Activated CD4-positive, alpha-beta T cell treated with anti-CD3 and anti-CD28 coated beads, Interleukin-2, amount 50 U/mL, for 4 hours (primary cell): ENCODE data around the gene STK11.

Source experiments
- DNase-seq, 2 experiments: peaks; one replicate each; pipeline ENCODE4 v3.0.0-alpha.2; 2020

The STK11 gene

GRCh38 chr19:1226522-1227303, 21.1 kb downstream of the STK11 start:
- no peak for DNase-seq

DNA sequence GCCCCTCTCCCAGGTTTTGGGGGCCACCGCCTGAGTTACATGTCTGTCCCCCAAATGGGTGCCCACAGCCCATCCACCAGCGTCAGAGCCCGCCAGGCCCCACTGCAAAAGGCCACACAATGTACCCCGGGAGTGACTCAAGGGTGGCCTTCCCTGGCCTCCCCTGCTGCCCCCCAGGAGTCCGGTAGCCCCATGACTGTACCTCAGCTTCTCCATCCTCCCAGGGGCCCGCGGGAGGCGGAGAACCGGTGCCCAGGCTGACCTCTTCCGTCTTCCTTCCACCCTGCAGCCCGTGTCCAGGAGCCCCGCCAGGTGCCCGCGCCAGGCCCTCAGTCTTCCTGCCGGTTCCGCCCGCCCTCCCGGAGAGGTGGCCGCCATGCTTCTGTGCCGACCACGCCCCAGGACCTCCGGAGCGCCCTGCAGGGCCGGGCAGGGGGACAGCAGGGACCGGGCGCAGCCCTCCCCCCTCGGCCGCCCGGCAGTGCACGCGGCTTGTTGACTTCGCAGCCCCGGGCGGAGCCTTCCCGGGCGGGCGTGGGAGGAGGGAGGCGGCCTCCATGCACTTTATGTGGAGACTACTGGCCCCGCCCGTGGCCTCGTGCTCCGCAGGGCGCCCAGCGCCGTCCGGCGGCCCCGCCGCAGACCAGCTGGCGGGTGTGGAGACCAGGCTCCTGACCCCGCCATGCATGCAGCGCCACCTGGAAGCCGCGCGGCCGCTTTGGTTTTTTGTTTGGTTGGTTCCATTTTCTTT, 21.9 kb downstream of the STK11 start:
- DNase-seq = no peak

GRCh38 chr19:1228161-1228957, 22.8 kb downstream of the STK11 start:
- no peak for DNase-seq

DNA sequence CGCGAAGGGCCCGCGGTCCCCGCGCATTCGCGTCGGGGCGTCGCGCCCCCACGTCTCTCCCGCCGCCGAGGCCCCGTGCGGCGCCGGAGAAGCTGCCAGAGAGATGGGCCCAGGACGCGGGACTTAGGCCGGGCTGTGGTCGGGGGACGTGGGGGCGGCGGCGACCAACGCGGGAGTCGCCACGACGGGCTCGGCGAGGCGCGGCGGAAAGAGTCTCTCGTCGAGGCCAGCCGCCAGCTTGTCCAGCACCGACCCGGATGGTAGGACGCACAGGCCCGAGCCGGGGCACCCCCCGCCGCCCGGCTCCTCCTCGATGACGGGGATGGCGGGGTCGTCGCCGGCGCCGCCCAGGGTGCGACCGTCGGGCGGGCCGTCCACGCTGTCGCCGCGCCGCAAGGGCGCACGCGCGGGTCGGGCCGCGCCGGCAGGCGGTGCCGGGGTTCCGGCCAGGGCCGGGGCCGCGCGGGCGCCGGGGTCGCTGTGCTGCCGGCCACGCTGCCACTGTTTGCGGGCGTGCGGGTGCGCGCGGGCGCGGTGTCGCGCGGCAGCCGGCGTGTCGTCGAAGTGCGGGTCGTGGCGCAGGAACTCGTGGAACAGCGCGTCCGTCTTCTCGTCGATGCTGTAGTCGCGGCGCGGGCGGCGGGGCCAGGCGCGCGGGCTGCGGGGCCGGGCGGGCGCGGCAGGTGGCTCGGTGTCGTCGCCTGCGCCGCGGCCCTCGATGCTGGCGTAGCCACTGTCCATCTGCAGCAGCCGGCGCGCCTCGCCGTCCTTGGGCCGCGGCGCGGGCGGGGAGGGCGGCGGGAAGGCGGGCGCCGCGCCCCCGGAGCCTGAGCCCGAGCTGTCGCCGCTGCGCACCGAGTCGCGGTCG, 23.7 kb downstream of the STK11 start:
- no peak for DNase-seq

- DNase-seq = no peak
Measured at GRCh38 chr19:1229924-1230782, 24.6 kb downstream of the STK11 start.

- DNase-seq = no peak
Measured at GRCh38 chr19:1230783-1231489, 25.4 kb downstream of the STK11 start.

DNA sequence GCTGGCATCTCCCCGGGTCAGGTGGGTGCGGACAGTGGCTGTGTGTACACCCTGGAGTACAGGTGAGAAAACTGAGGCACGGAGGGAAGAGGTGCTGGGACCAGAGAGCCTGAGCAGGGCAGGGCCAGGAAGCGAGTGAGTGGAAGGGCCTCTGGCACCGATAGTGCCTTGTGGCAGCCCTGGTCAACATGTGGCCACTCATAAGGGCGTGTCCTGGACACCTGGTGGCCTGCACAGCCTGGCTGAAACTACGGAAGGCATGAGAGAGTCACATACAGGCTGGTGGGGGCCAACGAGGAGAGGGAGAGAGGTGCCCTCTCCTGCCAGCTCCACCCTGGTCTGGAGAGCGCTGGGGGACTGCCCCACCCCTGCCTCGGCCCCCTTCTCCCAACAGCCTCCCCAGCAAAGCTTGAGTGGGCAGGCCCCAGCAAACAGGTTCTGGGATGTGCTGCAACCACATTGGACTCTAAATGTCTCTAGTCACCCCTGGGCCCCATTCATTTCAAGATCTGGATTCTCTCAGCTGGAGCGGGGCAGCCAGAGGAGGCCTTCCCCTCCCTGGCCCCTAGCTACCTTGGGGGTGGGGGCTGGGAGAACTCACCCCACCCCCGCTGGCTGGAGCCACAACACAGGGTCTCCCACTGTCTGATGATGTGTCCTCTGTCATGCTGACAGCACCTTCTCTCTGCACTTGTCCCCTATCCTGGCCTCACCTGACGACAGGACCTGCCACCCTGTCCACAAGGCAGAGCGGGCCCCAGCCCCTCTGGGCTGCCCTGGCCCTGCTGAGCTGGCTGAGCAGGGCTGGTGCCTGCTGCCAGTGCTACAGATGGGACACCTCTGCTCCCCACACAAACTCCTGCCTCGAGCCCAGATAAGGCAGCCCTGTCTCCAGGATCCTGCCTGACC, 26.4 kb downstream of the STK11 start:
- no peak for DNase-seq

DNA sequence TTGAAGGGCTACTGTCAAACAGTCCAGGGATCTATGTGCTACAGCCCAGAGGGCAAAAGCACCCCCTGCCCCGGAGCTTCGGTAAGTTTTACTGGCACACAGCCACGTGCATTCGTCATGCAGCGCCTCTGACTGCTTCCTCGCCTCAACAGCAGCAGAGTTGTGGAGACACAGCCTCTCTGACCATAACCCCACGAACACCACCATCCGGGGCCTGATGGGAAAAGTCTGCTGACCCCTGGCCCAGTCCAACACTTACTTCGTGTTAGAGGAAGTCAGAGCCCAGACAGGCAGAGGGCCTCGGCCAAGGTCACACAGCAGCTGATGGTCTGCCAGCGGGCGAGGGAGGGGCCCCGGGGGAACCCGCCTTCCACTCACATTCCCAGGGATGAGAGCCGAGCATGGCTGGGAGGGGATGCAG, 27.1 kb downstream of the STK11 start:
- DNase-seq = no peak

GRCh38 chr19:1233115-1233667, 27.6 kb downstream of the STK11 start:
- DNase-seq = no peak

DNA sequence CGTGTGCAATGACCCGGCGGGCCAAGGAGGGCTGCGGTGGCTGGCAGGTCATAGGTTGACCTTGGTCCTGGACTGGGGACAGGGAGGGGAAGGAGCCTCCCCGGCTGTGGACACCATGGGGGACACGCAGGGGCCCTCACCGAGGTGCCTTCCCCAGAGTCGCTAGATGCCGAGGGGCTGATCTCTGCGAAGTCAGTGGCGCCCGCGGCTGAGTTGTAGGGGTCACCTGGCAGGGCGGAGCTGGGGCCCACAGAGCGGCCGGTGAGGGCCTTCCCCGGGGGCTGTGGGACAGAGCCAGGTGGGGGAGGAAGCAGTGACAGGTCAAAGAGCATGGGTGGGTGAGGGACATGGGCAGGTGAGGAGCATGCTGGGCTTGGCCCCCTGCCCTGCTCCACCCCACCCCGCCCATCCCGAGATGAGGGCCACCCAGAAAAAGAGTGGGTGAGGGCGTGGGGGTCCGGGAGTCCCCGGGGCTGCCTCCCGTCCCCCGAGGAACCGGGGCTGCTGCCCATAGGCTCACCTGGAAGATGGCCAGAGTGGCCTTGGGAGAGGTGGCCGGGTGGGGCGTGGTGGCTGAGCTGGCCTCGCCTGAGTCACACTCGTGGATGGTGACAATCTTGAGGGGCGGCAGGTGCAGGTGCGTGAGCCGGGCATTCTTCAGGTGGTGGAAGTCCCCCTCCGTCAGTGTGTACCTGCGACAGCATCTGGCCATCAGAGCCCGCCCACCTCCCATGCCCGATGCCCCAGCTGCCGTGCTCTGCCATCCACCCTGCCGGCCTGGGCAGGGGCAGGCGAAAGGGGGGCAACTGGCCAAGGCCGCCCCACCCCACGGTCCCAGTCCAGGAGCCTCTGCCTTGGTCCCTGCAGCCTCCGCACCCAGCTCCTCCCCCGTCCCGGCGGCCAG, 28.7 kb downstream of the STK11 start:
- no peak for DNase-seq

DNA sequence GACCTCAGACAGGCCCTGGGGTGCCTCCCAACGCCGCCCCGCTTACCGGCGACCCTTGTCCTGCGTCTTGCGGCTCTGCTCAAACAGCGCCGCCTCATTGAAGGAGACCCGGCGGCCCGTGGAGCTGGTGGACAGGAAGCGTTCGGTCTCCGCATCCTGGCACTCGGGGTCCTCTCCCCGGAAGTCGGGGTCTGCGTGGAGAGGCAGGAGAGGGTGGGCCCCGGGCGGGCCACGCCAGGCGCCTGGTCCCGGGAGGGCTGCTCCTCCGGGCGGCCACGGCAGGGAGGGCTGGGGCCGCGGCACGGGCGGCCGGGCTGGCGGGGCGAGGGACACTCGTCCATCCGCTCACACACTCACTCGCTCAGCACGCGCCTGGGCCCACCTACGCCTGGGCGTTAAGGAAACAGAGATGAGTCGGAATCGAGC, 29.4 kb downstream of the STK11 start:
- no peak for DNase-seq

DNA sequence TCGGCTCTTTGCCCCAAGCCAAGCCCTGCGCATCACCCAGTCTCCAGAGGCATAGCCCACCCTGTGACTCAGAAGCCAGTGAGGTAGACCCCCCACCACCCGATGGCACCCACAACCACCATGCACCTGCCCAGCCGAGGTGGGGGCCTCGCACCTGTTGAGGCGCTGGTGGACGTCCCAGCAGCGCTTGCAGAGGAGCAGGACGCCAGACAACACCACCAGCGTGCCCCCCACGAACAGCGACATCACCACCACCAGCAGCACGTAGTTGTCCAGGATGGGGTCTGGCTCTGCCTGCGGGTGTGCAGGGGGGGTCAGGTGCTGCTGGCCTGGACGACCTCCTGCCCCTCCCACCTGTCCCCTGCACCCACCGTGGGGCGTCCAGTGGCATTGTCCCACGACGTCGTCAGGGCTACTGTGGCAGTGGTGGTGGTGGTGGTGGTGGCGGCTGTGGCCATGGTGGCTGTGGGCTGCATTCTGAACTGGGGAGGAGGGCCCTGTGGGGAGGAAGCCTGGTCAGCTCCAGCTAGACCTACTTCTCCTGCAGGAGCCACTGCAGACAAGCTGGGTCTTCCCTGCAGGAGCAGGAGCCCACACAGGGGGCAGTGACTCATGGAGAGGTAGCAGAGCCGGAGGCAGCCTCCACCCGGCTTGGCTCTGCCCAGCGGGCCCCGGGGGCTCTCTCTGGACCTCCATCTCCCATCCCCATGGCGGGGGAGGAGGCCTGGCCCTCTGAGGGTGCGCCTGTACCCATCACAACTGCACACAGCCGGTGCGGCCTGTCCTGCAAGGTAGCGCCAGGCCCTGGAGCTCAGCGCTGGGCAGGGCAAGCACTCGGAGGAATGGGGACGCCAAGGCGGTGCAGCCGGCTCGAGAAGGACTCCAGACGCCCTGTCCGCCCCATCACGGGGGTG, 30.3 kb downstream of the STK11 start:
- no peak for DNase-seq

GRCh38 chr19:1236576-1236975, 31.0 kb downstream of the STK11 start:
- DNase-seq = no peak

- DNase-seq = no peak
Measured at GRCh38 chr19:1237027-1237659, 31.6 kb downstream of the STK11 start.

DNA sequence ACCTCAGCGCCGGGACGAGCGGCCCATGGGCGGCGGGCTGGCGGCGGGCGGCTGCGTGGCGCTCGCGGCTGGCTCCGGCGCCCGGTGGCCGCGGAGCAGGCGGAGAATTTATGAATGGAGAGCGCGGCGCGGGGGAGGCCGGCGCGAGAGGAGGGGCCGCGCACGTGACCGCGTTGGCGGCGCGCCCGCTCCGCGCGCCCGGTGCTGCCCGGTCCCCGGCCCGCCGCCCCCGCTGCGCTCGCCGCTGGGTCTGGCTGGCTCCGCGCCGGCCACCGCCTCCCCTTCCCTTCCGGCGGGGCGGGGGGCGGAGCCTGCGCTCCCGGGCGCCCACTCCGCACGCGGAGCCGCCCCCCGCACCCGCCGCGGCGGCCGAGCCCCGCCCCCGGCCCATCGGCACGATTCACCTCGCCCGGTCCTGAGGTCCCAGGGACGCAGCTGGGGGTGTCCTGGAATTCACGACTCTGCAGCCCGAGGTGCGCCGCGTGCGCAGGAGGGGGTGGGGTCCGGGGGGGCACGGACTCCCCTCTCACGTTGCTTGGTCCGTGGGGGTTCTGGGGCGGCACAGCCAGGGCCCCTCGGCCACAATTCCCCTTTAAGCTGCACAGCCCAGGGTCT, 32.3 kb downstream of the STK11 start, which contains the start of gene CBARP:
TSS of gene CBARP (minus strand) at position 252 of the 615 bp plus-strand sequence. CDS start 1,905 bp downstream, outside the sequence.
- DNase-seq = no peak
